ENCODE results near the gene PRR13.
"Not testable (repeated sequence)": the region's sequence is repeated elsewhere in the genome, so short reads cannot be mapped to it uniquely, and the experiment has no call there.

The PRR13 gene

DNA sequence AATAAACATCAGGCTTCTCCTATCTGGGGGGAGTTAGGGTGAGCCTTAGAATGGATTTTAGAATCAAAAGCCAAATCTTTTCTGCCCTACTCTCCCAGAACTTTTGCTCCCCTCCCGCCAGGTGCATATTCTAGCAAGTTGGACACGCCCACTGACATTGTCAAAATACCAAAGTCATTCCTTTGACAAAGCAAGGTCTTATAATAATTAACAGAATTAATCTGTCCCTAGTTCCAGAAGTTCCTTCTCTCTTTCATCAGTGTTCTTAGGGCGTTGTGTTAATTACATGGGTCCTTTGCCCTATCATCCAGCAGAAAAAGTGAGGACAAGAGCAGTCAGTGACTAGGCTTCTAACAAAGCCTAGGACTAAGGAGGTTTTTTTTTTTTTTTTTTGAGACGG, 2.4 kb downstream of the PRR13 start:
- DNase-seq = no peak

DNA sequence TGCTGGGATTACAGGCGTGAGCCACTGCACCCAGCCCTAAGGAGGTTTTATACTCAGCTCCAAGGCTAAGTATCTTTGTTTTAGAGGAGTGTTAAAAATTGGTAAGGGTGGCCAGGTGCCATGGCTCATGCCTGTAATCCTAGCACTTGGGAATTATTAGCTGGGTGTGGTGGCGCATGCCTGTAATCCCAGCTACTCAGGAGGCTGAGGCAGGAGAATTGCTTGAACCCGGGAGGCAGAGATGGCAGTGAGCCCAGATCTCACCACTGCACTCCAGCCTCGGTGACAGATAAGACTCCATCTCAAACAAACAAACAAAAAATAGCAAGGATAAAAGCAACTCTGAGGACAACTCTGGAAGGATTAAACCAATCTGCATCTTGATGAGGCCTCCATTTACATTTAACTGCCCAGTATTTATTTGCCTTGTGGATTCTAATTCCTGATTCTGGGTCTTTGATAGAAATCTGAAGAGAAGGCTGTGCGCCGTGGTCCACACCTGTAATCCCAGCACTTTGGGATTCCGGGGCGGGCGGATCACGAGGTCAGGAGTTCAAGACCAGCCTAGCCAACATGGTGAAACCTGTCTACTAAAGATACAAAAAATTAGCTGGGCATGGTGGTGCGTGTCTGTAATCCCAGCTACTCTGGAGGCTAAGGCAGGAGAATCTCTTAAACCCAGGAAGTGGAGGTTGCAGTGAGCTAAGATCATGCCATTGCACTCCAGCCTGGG, 3.2 kb downstream of the PRR13 start:
- DNase-seq = not testable (repeated sequence)

DNA sequence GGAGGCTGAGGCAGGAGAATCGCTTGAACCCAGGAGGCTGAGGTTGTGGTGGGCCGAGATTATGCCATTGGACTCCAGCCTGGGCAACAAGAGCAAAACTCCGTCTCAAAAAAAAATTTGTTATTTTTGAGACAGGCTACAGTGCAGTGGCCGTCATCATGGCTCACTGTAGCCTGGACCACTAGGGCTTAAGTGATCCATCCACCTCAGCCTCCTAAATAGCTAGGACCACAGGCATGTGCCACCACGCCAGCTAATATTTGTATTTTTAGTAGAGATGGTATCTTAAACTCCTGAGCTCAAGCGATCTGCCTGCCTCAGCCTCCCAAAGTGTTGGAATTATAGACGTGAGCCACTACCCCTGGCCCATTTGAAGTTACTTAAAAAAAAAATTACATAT, 9.4 kb downstream of the PRR13 start:
- DNase-seq = no peak

DNA sequence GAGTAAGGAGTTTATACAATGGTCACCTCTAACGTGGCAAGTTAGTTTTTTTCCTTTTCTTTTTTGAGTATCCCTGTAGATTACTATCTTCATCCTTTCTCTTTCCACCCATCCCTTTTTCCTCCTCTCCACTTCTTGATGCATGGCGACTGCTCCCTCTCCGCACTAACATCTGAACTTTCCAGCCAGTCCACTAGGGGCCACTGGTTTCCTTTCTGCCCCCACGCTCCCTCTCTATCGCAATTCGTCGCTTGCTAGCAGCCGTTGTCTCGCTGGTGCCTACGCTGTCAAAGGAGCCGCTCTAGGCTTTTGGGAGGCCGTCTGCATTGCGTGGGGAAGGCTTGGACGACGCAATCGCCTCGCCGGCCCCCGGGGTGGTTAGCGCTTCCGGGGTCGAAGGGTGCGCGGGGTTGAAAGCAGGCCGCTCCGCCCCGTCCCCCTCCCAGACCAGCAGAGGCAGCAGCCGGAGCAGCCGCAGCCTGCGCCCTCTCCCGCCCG, 10.2 kb downstream of the PRR13 start, which contains the start of gene PCBP2:
Gene PCBP2, plus strand, starts transcription at position 442 of the 498 bp plus-strand sequence. CDS start 2,699 bp downstream, outside the sequence.
- DNase-seq = peak; percentile 92 to 94

DNA sequence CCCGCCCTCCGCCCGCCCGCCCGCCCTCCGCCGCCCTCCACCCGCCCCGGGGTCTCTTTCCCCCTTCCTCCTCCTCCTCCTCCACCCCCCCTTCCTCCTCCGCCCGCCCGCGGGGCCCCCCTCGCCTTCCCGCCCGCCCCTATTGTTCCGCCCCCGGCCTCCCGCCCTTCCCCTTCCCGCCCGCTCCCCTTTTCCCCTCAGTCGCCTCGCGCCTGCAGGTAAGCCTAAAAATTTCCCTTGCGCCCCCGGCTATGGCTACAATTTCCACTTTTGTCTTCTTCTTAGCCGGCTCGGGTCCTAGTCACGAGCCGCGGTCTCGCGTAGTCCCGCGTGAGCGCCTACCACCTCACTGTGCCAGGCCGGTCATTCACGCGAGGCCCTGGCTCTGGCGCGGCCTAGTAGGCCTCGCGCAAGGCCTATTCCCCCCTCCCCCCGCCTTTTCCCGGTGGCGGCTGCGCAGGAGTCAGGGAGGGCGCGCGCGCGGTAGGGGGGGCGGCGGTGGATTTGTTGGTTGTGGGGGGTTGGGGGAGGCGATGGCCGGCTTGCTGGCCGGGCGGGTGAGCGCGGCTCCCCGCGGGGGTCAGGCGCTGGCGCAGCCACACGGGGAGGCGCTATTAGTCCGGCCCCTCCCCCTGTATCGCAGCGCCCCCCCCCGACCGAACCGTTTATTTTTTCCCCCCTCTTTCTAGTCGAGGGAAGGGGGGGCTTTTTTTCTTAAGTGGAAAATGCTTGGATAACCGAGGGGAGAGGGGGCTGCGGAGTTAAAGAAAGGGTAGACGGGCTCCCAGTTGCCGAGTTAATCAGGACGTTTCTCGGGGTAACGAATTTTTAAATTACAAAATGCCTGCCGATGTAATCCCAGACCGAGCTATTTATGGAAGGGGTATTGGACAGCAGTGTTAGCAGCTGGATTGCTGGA, 10.9 kb downstream of the PRR13 start:
- DNase-seq = peak; percentile 60 to 62

DNA sequence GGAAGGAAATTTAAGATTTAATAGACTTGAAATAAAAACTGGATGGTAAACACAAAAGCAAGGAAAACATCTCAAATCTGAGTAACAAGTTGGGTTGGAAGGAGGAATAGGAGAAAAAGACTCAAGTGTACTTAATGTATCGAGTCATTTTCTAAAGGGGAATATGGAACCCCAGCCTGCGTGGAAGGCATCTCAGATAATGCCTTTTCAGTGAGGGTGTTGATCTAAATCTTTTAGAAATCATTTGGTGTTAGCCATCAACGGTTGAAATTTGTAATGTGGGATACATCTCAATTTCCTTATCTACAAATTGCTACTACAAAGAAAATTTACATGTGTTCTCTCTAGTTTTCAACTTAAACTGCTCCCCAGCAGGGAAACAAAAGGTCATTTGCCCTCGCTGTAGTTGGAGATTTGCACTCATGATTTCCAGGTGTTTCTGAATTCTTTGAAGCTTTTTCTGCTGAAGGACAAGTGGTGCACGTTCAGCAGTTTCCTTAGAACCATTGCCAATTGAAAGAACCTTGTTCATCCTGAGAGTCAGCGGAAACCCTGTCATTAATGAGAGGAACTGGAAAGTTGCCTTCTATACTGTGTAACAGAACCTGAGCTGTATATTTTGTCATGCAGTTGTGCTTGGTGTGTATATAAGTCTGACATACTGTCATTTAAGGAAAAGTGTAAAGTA, 12.6 kb downstream of the PRR13 start:
- DNase-seq = no peak

DNA sequence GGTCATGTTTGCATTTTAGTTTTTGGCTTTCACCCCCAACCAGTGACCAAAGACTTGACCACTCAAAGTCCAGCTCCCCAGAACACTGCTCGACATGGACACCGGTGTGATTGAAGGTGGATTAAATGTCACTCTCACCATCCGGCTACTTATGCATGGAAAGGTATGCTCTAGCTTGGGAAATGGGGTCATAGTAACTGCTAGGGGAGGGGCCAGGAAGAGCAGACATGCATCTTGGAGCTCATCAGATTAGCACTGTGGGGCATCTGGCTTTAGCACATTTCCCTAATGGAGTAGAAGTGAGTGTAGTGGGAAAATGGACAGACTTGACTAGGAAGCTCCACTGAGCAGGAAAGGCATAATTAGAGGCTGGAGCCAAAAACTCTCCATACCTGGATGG, 13.2 kb downstream of the PRR13 start:
- no peak for DNase-seq

DNA sequence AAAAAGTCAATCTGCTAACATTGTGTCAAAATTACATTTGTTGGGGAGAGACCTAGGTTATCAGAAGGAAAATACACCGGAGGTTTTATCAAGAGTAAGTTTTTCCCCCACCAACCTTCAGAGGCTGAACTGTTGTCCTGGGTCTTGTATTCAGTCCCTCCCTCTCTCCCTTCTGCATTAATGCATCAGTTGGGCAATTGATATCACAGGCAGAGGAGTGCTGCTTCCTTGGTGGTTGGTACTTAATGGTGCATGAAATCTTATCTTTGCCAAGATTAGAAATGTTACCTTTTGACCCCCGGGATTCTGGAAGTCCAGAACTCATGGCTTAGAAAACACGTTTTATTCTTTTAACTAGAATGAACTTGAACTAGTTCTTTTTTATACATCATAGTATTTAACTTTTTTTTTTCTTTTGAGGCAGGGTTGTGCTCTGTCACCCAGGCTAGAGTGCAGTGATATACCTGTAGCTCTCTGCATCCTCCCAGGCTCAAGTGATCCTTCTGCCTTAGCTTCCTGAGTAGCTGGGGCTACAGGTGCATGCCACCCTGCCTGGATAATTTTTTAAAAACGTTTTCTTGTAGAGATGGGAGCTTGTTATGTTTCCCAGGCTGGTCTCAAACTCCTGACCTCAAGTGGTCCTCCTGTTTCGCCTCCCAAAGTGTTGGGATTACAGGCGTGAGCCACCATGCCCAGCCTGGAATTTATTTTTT, 15.3 kb downstream of the PRR13 start:
- DNase-seq = no peak

DNA sequence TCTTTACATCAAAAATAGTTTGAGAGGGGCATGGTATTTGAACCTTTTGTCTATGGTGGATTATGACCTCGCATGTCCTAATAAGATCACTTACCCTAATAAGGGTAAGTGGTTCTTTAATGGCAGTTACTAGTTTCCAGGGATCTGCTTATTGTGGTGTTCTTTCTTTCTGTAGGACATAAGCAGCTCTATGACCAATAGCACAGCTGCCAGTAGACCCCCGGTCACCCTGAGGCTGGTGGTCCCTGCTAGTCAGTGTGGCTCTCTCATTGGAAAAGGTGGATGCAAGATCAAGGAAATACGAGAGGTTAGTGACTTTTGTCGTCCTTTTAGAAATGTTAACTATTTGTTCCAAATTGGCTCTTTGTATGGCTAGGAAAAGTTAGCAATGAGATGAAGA, 17.6 kb downstream of the PRR13 start:
- no peak for DNase-seq

DNA sequence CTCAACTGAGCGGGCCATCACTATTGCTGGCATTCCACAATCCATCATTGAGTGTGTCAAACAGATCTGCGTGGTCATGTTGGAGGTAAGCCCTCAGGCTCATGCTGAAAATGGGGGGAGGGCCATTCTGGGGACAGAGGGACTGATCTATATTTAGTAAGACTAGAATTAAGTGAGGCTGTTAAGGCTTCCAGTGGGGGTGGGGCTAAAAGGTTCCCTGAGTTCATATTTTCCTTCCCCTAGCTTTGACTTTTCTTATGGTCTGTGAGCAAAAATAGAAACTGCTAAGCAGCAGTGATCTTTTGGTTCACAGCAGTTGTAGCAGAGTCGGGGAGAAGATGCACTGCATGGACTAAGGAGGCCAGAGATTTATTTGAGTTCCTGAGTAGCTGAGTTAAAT, 19.5 kb downstream of the PRR13 start:
- DNase-seq = no peak

DNA sequence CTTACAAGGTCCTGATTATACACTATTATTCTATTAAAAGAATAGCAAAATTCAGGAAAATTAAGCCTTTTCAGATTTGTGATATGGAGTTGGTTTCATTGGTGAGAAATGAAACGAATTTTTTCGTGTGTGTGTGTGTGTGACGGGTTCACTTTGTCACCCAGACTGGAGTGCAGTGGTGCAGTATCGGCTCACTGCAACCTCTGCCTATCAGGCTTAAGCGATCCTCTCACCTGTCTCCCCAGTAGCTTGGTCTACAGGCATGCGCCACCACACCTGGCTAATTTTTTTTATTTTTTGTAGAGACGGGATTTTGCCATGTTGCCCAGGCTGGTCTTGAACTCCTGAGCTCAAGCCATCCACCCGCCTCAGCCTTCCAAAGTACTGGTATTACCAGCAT, 20.1 kb downstream of the PRR13 start:
- DNase-seq = no peak

DNA sequence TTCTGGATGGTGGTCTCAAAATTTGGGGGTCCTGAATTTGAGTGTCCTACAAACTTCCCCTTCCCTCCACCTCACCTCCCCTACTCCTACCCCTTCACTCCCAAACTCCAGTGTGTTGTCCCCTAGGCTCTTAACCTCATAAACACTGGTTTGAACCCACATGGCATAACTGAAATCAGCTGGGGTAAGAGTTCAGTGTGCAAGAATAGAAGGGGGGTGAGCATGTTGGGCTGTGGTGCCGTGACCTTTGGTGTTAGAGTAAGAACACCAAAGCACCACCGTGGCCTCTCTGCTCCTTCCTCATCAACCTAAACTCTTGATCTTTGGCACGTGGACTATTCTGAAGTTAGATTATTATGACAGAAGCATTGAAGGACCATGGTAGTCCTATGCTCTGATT, 21.4 kb downstream of the PRR13 start:
- no peak for DNase-seq

DNA sequence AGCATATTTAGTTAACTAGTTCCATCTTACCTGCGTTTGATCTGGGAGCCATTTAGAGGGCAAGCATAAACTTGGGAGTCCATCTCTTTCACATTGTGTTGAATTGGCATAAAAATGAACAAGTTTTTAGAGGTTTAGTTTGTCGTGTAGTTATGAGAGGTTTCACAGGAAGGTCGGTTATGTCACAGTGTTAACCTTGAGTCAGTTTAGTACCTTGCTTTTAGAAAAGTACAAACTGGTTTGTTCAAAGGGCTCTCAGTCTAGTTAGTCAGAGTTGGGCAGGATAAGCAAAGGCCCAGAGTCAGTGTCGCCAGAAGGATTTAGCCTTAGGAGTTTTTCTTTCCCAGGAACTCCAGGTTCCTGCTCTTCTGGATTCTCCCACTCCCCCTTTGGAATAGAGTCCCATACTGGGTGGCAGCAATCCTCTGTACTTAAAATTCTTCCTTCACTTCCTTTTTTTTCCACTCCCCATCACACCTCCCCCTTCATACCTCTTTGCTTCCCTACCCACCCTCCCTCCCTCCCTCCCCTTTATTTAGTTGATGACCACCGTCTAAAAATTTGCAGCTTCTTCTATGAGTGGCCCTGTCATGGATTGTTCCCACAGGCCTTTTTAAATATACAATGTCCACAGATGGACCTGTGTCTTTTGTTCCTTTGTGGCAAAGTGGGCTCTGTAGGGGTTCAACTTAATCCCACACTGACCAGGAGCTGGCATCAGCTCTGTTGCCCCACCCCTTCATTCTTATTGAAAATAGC, 22.4 kb downstream of the PRR13 start:
- DNase-seq = no peak

DNA sequence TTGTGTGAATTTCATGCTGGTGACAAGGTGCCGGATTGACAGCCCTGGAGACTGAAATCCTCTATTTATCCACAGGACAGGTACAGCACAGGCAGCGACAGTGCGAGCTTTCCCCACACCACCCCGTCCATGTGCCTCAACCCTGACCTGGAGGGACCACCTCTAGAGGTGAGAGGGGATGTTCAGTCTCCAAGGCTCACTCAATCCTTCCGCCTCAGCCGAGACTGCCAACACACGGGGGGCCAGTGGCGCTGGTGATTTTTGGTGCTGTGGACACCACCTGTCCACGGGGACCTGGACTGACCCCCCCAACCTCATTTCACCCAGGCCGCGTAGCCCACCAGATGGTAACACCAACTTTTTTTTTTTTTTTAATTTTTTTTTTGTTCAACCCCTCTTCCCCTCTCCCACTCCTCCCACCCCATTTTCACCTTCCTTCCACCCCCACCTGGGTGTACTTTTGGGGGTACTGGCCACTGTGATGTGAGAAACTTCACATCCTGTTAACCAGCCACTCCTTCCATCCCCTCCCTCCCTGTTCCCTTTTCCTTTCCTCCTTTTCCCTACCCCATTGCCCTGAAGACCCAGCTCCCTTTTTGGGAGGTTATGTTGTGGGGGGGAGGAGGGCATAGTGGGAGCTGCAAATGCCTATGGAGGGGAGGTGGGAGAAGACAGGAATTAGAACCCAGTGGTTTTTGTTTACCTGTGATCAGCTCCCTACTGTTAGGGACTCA, 23.3 kb downstream of the PRR13 start:
- no peak for DNase-seq

DNA sequence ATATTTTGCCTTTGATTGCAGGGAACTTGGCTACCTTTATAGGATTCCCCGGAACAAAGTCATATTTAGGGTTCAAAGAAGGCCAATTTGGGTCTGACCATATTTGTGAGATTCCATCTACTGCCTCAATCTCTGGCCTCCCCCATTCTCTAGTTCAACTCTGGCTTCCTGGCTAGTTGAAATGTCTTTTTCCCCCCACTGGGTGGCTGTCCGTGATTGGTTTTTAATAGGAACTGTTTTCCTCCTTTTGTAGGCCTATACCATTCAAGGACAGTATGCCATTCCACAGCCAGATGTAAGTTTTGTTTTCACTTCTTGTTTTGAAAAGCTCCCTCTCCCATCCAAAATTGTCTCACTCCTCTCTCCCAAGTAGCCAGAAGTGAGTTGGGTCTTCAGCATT, 24.1 kb downstream of the PRR13 start:
- no peak for DNase-seq

DNA sequence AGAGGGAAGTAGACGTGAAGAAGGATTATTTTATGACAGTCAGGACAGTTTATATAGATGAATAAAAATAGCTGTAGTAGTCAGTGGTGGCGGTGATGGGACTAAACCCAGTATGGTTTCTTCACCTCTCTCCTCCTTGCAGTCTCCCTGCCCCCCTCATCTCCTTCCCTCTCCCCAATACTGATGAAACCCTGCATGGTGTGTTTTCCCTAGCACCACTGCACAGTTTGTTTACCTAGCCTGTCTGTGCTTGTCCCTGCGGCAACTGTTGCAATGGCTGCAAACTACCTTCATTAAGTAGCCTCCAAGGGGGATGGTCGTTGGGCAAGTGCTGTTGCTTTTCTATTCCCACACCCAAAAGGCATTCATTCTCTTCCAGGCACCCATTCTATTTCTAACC, 25.1 kb downstream of the PRR13 start:
- no peak for DNase-seq

DNA sequence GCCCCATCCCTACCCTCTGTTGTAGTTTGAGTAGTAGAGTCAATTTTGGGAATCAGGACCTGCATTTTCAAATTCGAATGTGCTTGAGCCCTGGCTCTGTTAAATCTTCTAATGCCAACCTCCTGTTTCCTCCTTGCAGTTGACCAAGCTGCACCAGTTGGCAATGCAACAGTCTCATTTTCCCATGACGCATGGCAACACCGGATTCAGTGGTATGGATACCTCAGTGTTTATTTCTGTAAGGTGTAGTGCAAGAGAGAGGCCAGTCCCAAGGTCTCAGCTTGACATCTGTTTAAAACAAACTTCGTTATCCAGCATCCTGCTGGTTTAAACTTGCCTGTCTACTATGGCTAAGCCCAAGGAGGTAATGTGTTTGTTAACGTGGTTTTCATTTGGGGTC, 25.5 kb downstream of the PRR13 start:
- no peak for DNase-seq

DNA sequence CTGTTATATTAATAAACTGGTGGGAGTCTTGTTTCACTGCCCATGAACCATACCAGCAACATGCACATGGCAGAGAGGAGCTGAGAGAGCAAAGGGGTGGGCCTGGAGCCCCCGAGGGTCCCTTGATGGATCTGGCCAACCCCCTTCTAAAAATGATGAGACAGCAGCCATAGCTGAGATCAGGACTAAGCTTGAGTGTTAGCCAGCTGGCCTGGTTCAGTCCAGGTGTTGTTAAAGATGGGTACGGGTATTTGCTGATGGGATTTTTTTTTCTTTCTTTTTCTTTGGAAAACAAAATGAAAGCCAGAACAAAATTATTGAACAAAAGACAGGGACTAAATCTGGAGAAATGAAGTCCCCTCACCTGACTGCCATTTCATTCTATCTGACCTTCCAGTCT, 26.3 kb downstream of the PRR13 start:
- DNase-seq = no peak

DNA sequence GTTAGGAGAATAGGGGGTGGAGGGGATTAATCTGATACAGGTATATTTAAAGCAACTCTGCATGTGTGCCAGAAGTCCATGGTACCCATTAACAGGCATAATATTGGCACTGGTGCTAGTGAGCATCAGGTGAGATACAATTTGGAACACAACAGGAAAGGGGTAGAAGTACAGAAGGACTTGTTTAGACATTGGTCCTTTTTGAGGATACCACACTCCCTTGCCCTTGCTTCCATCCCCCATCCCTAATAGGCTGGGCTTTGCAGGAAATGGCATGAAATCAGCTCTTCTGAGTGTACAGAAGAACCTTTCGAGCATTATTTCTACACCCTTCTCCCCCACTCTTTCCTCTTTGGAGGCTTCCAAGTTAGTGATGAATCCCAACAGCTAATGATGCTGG, 26.7 kb downstream of the PRR13 start:
- DNase-seq = no peak

DNA sequence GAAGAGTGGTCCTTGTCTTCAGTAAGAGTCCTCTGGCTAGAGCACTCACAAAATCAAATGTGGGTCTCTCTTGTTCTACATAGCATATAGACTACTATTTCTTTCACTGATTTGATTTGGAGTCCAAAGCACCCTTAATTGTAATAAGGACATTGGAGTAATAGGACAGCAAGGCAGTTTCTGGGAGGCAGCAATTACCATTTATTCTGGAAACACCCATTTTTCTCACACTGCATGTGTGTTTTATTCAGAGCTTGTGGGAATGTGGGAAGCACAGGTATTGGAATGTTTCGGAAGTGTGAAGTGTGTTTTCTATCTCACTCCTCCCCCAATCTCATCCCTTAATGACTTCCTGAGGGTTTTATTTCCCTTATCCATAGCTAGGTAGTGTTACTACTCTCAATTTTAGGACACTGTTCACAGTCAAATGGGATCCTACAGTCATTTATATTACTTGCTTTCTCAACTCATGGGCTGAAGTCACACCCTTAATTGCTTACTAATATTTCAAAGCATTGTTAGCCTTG, 30.6 kb downstream of the PRR13 start:
- no peak for DNase-seq

DNA sequence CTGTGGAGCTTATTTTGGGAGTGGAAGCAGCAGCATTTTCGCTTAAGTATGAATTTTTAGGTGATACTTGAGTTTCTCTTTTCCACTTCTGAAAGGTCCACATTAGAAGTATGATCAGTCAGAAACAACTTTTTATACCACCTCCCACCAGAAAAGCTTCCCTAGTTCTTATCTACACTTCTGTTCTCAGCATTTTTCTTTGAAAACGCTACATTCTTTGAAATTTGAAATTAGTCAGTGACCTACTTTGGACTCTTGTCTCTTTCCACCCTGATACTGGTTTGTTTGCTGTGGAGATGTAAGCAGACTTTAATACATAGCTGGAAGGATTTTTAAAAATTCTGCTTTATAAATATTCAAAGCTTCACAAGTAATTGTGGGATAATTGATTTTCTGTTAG, 32.5 kb downstream of the PRR13 start:
- no peak for DNase-seq

Measured in stimulated activated CD4-positive, alpha-beta T cell treated with anti-CD3 and anti-CD28 coated beads, Interleukin-2, amount 100 ng/mL, for 48 hours (primary cell).